Umbilical cord (tissue), 2 donors: Measurements from ENCODE around the gene DUSP10. TPM values are rescaled to one million over a fixed set of nuclear protein-coding genes. Genes with fewer than 3 reads are reported as not detected.

Experiments
- DNase-seq: peaks from one replicate; pipeline ENCODE4 v3.0.0-alpha.2; 2015; ENCODE audit warnings: low spot score
- total RNA-seq: library from RNA; depleted of rRNA; stranded (reverse); fragments of >200 nt; gene quantifications from one replicate; pipeline ENCODE4 v1.2.3, GENCODE V29; 2014; ENCODE audit warnings: low replicate concordance; ENCODE audit not compliant: insufficient read depth

The DUSP10 gene
- total RNA-seq, 1 donor from 2014 or later: 9.4 TPM

- no peak for DNase-seq
Measured at GRCh38 chr1:221732052-221732451, 9.8 kb downstream of the DUSP10 start.

GRCh38 chr1:221729771-221730330 lies 12.0 kb downstream of the DUSP10 start:
- no peak for DNase-seq

GRCh38 chr1:221728037-221728505 lies 13.8 kb downstream of the DUSP10 start:
- no peak for DNase-seq

DNA sequence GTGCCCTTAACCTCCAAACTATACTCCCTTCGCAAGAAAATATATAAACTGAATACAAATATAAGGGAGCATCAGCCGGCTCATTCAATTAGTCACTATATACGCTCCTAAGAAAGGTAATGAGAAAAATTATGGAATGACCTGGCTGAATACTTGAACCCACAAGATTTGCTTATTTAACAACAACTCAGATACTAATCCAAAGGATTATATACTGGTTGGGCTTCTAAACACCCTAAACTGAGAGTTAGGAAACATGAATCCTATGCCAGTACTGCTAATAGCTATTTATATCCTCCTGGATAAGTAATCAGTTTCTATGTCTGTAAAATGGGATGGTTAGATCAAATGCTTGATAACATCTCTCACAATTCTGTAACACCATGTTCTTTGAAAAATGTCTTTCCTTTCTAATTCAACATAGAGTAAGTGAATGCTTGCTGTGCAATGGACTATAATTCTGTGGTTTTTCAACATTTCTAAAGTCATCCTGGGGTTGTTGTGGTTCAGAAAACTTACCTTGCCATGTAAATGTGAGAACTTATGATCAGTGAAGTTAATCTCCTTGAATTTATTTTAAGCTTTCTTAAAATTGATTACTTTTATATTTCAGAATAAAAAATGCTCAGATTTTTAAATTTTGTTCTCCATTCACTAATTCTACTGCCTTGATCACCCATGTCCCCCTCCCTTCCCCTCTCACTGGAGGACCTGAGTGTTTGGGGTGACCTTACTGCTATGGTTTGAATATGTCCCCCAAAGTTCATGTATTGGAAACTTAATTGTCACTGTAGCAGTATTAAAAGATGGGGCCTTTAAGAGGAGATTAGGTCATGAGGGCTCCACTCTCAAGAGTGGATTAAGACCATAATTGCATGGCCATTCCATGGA lies 14.5 kb downstream of the DUSP10 start:
- DNase-seq: no peak

GRCh38 chr1:221725735-221726672 lies 15.9 kb downstream of the DUSP10 start:
- DNase-seq: peak; percentile 20

DNA sequence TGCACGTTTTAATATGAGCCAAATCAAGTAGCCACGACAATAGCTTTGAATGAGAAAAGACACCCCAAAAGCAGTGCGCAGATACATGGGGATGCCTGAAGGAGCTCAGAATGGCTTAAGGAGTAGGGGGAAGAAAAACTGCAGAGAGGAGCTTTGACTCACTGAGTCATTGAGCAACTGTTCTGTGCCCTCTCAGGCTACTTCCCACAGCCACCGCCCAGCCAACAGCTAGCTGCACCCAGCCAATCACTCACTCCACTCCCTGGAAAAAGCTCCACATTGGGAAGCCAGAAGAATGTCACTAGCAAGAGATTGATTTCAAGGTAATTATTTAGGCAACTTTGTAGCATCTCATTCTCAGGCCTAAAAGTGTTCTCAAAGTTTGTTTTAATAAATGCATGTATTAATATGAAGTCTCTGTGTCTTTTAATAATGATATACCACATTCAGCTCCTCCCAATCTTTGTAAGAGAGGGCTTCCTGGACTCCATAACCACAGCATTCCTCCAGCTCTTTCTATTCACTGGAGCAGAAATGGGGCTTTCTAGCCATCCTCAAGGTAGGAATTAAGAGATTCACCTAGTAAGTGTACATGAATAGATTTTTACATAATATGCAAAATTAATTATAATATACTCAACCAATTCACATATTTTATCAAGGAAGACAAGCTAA lies 16.8 kb downstream of the DUSP10 start:
- DNase-seq: no peak

- DNase-seq: no peak
Measured at GRCh38 chr1:221723848-221724236, 18.0 kb downstream of the DUSP10 start.

- DNase-seq: no peak
Measured at GRCh38 chr1:221723018-221723847, 18.7 kb downstream of the DUSP10 start.

DNA sequence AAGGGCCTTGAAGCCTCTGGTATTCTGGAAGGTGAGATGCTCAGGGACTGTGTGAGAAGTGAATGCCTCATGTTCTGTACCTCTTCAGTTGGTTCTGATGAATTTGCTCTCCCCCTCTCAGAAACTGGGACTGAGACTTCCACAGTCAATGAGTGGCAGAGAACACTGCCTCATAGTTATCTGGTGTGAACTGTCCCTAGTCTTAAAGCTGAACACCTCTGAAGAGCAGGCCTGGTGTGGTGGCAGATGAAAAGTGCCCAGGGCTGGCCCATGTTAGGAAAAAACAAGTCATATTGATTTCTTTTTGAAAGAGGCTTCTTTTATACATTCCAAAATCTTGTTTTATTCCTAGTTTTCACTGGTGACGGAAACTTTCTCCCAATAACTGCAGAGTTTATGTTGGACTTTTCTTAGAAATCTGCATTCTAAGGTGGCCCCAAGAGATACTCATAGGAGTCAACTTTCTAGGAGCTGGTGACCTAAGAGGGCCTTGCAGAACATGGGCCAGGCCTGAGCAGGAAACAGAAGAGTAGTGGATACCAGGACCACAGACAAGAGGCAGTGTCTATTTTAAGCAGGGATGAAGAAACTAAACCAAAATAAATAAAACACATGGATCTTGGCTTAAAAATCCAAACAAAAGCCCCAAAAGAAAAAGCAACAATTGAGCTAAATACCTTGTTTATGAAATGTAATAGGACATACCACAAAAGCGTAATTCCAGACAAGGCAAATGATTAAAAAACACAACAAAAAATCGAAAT lies 19.5 kb downstream of the DUSP10 start:
- DNase-seq: no peak

DNA sequence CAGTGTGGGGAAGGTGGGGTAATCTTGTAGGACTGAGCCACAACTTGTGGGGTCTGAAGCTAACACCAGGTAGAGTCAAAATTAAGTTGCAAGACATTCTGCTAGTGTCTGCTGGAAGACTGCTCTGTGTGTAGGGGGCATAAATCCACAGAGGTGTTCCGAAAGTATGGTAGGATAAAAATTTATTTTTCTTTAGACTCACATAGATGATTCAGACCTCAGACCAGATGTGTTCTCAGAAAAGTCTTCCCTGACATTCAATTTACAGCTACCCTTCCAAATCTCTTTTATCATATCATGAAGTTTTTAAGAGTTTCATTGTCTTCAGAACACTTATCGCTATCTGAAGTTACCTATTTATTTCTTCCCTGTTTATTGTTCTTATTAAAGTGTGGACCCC lies 21.3 kb downstream of the DUSP10 start:
- no peak for DNase-seq

DNA sequence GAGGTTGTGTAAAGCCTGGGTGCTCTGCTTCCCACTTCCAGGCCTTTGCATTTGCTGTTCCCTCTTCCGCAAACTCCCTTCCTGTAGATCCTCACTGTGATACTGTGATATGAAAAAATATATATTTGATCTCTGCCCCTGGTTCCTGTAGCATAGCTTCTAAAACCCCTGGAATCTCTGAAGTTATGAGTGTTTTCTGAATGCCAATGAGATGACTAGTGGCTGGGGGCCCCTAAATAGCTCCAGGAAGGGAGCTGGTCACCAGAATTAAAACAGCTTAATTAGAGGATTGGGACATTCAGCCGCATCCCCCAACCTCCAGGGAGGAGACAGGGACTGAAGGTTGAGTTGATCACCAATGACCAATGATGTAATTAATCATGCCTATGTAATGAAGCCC lies 21.9 kb downstream of the DUSP10 start:
- DNase-seq: no peak

DNA sequence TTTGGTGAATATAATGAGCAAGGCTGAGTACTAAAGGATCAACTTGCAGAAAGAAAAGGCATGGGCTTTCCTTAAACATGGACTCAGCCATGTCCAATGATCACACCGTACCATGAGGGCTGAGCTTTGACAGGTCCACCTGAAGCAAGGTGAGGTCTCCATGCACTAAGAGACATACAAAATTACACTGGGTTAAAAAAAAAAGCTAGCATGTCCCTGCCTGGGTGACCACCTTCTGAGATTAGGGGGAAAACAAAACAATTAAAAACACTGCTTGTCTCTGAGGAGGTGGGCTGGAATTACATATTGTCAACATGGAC lies 22.7 kb downstream of the DUSP10 start:
- no peak for DNase-seq

DNA sequence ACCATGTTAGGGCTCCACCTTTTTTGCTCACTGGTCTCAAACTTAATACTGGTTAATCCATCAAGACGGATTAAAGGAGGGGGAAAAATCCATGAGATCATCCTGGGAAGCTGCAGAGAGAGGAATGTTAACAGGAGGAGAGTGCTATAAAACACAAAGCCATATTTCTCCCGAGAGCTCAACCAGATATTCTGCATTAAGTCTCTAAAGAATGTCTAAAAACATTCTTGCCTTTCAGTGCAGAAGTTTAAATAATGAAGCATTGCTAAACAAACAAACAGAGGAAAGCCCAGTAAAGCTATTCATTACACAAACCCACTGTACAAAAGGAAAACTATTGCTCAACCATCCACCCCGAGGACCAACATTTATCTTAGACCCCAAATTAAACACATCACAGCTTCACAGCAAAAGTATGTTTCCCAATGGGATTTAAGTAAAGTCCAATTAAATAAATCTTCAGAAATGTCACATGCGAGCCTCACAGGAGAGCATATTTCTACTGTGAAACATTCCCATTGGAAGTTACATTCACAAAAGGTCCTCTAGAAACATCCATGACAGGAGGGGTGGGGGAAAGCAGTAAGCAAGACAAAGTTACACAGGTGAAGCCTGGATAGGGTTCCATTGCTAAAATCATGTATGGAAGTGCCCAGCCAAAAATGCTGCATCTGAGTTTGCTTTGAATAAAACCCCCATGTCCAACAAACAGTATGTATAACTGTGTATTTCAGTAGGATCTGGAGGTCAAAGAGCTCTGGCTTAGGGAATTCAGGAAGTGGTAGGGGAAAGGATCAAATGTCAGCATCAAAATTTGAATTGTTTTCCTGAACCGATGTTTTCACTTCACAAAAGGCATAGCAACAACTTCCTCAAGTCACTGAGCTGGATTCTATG lies 23.3 kb downstream of the DUSP10 start:
- DNase-seq: peak; percentile 90

DNA sequence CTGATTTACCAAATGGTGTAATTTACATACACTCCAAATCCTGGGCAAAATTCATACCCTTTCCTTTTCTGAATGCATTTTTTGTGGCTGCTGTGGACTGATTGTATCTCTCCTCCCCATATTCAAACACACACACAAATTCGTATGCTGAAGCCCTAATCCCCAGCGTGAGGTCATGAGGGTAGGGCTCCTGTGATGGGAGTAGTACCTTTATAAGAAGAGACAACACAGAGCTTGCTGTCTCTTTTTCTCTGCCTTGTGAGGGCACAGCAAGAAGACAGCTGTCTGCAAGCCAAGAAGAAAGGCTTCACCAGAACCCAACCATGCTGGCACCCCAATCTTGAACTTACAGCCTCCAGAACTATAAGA lies 24.4 kb downstream of the DUSP10 start:
- peak; percentile 43 for DNase-seq

DNA sequence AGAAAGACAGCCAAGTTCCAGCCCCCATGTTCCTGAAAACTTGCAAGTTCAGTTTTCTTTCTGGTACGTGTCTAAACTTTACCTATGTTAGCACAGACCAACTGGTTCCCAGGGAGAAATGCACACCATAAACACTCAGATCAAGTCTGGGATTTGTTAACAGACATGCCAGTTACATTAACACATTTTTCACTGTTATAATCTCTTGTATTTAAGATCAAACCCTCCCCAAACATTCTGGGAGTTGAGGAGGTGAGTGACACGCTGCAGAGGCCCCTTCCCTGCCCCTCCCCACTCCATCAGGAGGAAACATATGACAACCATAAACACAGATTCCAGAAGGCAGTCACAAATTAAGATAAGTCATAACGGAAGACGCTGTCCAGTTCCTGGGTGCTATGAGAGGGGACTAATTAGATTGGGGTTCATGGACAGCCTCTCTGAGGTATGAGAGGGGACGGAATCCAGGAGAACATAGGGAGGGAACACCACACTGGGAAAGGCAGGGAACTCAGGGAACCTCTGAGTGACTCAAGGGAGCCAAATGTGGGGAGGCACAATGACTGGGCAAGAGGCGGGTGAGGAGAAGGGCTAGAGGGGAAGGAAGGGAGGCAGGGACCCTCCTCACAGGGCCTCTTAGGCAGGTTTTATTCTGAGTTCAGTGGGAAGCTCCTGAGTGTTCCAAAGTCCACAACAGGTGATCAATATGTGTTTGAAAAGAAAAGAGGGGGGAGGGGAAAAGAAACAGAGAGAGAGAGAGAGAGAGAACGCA lies 25.0 kb downstream of the DUSP10 start:
- peak; percentile 57 for DNase-seq

DNA sequence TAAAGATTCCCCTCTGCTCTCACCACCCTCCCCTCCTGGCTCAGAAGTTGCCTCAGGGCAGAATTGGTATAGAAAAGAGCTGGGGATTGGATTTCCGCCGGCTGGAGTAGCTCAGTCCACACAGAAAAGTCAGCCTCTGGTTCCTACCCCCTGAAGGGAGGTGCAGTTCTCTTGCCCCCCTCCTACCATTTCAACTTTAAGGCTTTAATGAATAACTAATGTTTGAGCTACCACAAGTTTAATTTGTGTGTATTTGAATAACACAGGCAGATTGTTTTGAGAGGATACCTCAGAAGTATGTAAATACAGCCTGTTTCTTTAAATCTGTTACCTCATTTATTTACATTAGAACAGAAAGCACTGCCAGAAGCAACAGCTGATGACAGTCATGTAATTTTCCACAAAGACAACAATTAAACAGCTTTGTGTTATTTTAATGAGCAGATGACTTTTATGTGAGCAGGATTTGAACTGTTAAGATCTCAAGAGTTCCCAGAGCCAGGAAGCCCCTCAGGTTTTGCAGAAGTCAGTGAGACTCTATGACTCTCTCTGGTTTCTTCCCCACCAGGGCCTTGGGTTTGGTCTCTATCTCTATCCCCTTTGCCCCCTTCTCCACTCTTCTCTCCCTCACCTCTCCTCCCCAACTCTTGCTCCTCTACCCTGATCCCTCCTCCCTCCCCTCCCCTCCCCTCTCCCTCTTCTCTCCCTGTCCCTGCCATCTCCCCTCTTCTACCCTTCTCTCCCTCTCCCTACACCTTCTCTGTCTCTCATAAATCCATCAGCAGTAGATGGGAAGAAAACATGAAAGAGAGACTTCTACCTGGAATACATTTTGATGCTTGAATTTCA lies 26.3 kb downstream of the DUSP10 start:
- no peak for DNase-seq
